VCaP (cell line): Measurements from ENCODE around the gene FHIT.

Source experiments
- H3K27ac ChIP-seq: fragments of 450-650 bp; 2 replicates; pipeline ENCODE4 v1.5.1; 2017
- CTCF ChIP-seq: fragments of 450-650 bp; conservative IDR thresholded peaks from 2 replicates; pipeline ENCODE4 v1.5.1; 2017; ENCODE audit warnings: mild to moderate bottlenecking, moderate library complexity

The FHIT gene

GRCh38 chr3:60884005-60884404 lies 367.2 kb downstream of the FHIT start:
- H3K27ac ChIP-seq = no peak overlapping the region
- TF ChIP-seq CTCF = no peak

GRCh38 chr3:60877188-60877587 lies 374.1 kb downstream of the FHIT start:
- no peak for TF ChIP-seq CTCF
- H3K27ac ChIP-seq = no peak overlapping the region

GRCh38 chr3:60870396-60870795 lies 380.9 kb downstream of the FHIT start:
- H3K27ac ChIP-seq = no peak overlapping the region
- TF ChIP-seq CTCF = no peak

- no peak for TF ChIP-seq CTCF
- H3K27ac ChIP-seq = no peak overlapping the region
Measured at GRCh38 chr3:60867200-60867599, 384.1 kb downstream of the FHIT start.

- TF ChIP-seq CTCF = no peak
- no peak overlapping the region for H3K27ac ChIP-seq
Measured at GRCh38 chr3:60856257-60857046, 394.8 kb downstream of the FHIT start.

GRCh38 chr3:60855250-60855649 lies 396.0 kb downstream of the FHIT start:
- no peak for TF ChIP-seq CTCF
- H3K27ac ChIP-seq = no peak overlapping the region

- TF ChIP-seq CTCF = no peak
- H3K27ac ChIP-seq = no peak overlapping the region
Measured at GRCh38 chr3:60854791-60855190, 396.5 kb downstream of the FHIT start.
